HCT116 (cell line): ENCODE measurements around the gene GRID2. TPM values are rescaled to one million over a fixed set of nuclear protein-coding genes. Genes with fewer than 3 reads are reported as not detected.

Source experiments
- ATAC-seq: fragments of 200-7000 bp; cut with Tn5 transposase; 2 replicates; pipeline ENCODE4 v1.9.1; 2020; ENCODE audit warnings: mild to moderate bottlenecking, moderate library complexity
- BruUV-seq: library from RNA; stranded (reverse); fragments of 400-500 nt; replicated peaks from 2 replicates; lab custom pipeline; 2021; lab: Mats Ljungman, UMichigan
- CTCF ChIA-PET: fragments of 300-600 bp; sonication (Branson Sonifier 250); formaldehyde crosslinking; loops from one replicate; lab custom pipeline; 2021; ENCODE audit warnings: antibody characterized with exemption; lab: Charles Lee
- POLR2A ChIA-PET: fragments of 300-600, 350-600 bp; sonication (Branson Sonifier 250); formaldehyde crosslinking; loops from one replicate; lab custom pipeline; 2021; ENCODE audit warnings: antibody characterized with exemption; lab: Charles Lee
- RAD21 ChIA-PET, 2 experiments: fragments of 300-600 bp; sonication (Branson Sonifier 250); formaldehyde crosslinking; loops; one replicate each; lab custom pipeline; 2023; ENCODE audit warnings: low total read pairs in 2 of 2; ENCODE audit not compliant: uncharacterized antibody in 2 of 2, unreplicated experiment in 2 of 2, low non-redundant PET in 1 of 2; lab: Charles Lee
- DNase-seq: peaks from one replicate; pipeline ENCODE4 v3.0.0-alpha.2; 2010; ENCODE audit warnings: low read depth, low spot score
- H2AFZ ChIP-seq: fragments of 200-600 bp; shearing (Covaris generic), sonication (generic); 2 replicates; pipeline ENCODE4 v1.6.1; 2017; ENCODE audit warnings: low read depth, mixed run types, mixed read lengths, antibody characterized with exemption, low read length; ENCODE audit not compliant: poor library complexity, severe bottlenecking
- H3K27ac ChIP-seq: 2 replicates; pipeline ENCODE4 v1.5.1; 2012; ENCODE audit warnings: low read depth, low read length
- H3K27me3 ChIP-seq: fragments of 200-600 bp; sonication (generic); 2 replicates; pipeline ENCODE4 v1.6.1; 2016; ENCODE audit warnings: mixed run types, low read length, mixed read lengths; ENCODE audit not compliant: insufficient read depth
- H3K36me3 ChIP-seq, 2 experiments: fragments of 200-500 bp in 1 of 2; fragments of 200-600 bp in 1 of 2; sonication (Bioruptor generic) in 1 of 2; sonication (generic) in 1 of 2; 2 replicates each; pipeline versions ENCODE4 v1.5.1 to v1.6.1; 2014 to 2016; ENCODE audit warnings: low read length in 2 of 2, inconsistent platforms in 1 of 2, mixed read lengths in 1 of 2, mixed run types in 1 of 2; ENCODE audit not compliant: insufficient read depth in 2 of 2, control insufficient read depth in 1 of 2
- H3K4me1 ChIP-seq, 2 experiments: fragments of 200-600 bp in 1 of 2; sonication (generic) in 1 of 2; 2 replicates each; pipeline versions ENCODE4 v1.5.1 to v1.6.1; 2012 to 2017; ENCODE audit warnings: low read length in 2 of 2, inconsistent platforms in 1 of 2, mild to moderate bottlenecking in 1 of 2, mixed read lengths in 1 of 2, mixed run types in 1 of 2, moderate library complexity in 1 of 2; ENCODE audit not compliant: insufficient read depth in 2 of 2, control insufficient read depth in 1 of 2
- H3K4me2 ChIP-seq: fragments of 200-600 bp; sonication (generic); 2 replicates; pipeline ENCODE4 v1.6.1; 2017; ENCODE audit warnings: mixed run types, low read length, mixed read lengths
- H3K4me3 ChIP-seq, 2 experiments: fragments of 200-600 bp in 1 of 2; sonication (generic) in 1 of 2; replicated peaks in 1 of 2; 2 replicates each; pipeline ENCODE4 v1.5.1; 2011 to 2016; ENCODE audit warnings: low read length in 2 of 2, control low read depth in 1 of 2, low read depth in 1 of 2, mild to moderate bottlenecking in 1 of 2, mixed read lengths in 1 of 2, mixed run types in 1 of 2
- H3K79me2 ChIP-seq: fragments of 200-600 bp; sonication (generic); 2 replicates; pipeline ENCODE4 v1.6.1; 2017; ENCODE audit warnings: mild to moderate bottlenecking, mixed run types, low read length, moderate library complexity, mixed read lengths; ENCODE audit not compliant: insufficient read depth
- H3K9ac ChIP-seq: fragments of 200-600 bp; sonication (generic); 2 replicates; pipeline ENCODE4 v1.6.1; 2016; ENCODE audit warnings: low read length, mixed read lengths
- H3K9me2 ChIP-seq: fragments of 200-600 bp; sonication (generic), shearing (Covaris generic); 2 replicates; pipeline ENCODE4 v1.6.1; 2017; ENCODE audit warnings: mixed run types, mild to moderate bottlenecking, moderate library complexity; ENCODE audit not compliant: insufficient read depth
- H3K9me3 ChIP-seq, 2 experiments: fragments of 200-500 bp in 1 of 2; fragments of 200-600 bp in 1 of 2; sonication (Bioruptor generic) in 1 of 2; sonication (generic) in 1 of 2; 2 replicates each; pipeline ENCODE4 v1.6.1; 2014 to 2017; ENCODE audit warnings: low read length in 2 of 2, mixed read lengths in 2 of 2, inconsistent platforms in 1 of 2, low read depth in 1 of 2, mild to moderate bottlenecking in 1 of 2, mixed run types in 1 of 2, moderate library complexity in 1 of 2; ENCODE audit not compliant: control insufficient read depth in 1 of 2, insufficient read depth in 1 of 2
- H4K20me1 ChIP-seq: fragments of 200-600 bp; sonication (generic), shearing (Covaris generic); 2 replicates; pipeline ENCODE4 v1.6.1; 2017; ENCODE audit warnings: mixed run types, mild to moderate bottlenecking, moderate library complexity; ENCODE audit not compliant: insufficient read depth
- CEBPB ChIP-seq: IDR thresholded peaks from 2 replicates; pipeline ENCODE4 v1.6.1; 2012; ENCODE audit warnings: low read depth
- EGR1 ChIP-seq: IDR thresholded peaks from 2 replicates; pipeline ENCODE4 v1.6.1; 2012; ENCODE audit warnings: low read depth
- ELF1 ChIP-seq: IDR thresholded peaks from 2 replicates; pipeline ENCODE4 v1.6.1; 2012; ENCODE audit warnings: low read depth, borderline replicate concordance
- EZH2phosphoT487 ChIP-seq: fragments of 200-600 bp; IDR thresholded peaks from 2 replicates; pipeline ENCODE4 v1.6.1; 2018; ENCODE audit warnings: antibody characterized with exemption, borderline replicate concordance
- JUND ChIP-seq: IDR thresholded peaks from 2 replicates; pipeline ENCODE4 v1.6.1; 2012
- MAX ChIP-seq: IDR thresholded peaks from 2 replicates; pipeline ENCODE4 v1.6.1; 2012
- POLR2A ChIP-seq: IDR thresholded peaks from 2 replicates; pipeline ENCODE4 v1.7.0; 2011; ENCODE audit warnings: borderline replicate concordance; ENCODE audit not compliant: insufficient read depth, insufficient read length; ENCODE audit errors: extremely low read depth
- POLR2AphosphoS5 ChIP-seq: IDR thresholded peaks from 2 replicates; pipeline ENCODE4 v1.6.1; 2011; ENCODE audit warnings: mild to moderate bottlenecking, low read depth, low read length, moderate library complexity
- RAD21 ChIP-seq: IDR thresholded peaks from 2 replicates; pipeline ENCODE4 v1.6.1; 2012; ENCODE audit warnings: low read depth, mild to moderate bottlenecking
- SP1 ChIP-seq: IDR thresholded peaks from 2 replicates; pipeline ENCODE4 v1.6.1; 2012; ENCODE audit warnings: low read depth
- ZNF274 ChIP-seq: fragments of 200-500 bp; sonication (Bioruptor generic); IDR thresholded peaks from 2 replicates; pipeline ENCODE4 v1.6.1; 2014; ENCODE audit warnings: mild to moderate bottlenecking, low read depth, low read length, inconsistent platforms
- intact Hi-C: fragments of 100-400 bp; cut with micrococcal nuclease; formaldehyde crosslinking; loops from 2 replicates; pipeline ENCODE4 v1.10.0; 2022
- total RNA-seq: library from RNA; stranded (reverse); gene quantifications from one replicate; pipeline ENCODE4 v1.2.1, GENCODE V29; 2021; ENCODE audit not compliant: unreplicated experiment
- TF ChIP-seq, protein P1 (sequence below), 3 experiments: fragments of 200-600 bp in 1 of 3; sonication (generic) in 1 of 3; IDR thresholded peaks in 2 of 3; conservative IDR thresholded peaks in 1 of 3; 2 replicates each; pipeline ENCODE4 v1.5.1; 2012 to 2017; ENCODE audit warnings: low read depth in 2 of 3, low read length in 2 of 3, antibody characterized with exemption in 1 of 3, borderline replicate concordance in 1 of 3, control low read depth in 1 of 3, mild to moderate bottlenecking in 1 of 3, mixed read lengths in 1 of 3, mixed run types in 1 of 3, moderate library complexity in 1 of 3; ENCODE audit not compliant: insufficient read depth in 1 of 3
- TF ChIP-seq, protein P2 (sequence below): IDR thresholded peaks from 2 replicates; pipeline ENCODE4 v1.6.1; 2012; ENCODE audit warnings: low read depth

The GRID2 gene
- total RNA-seq, 1 experiment from 2014 or later, result not detected

- RAD21 ChIA-PET, result no interaction called here
- Histone ChIP-seq H2AFZ (no peak overlapping the region), H4K20me1 (no peaks in the 10 kb centered on the region), H3K27me3 (no peaks in the 10 kb centered on the region), H3K4me1 (peaks cover 0 to 9% of the 10 kb centered on the region in 2 experiments; a peak in 3 of 4 replicates), H3K9me3 (no peaks in the 10 kb centered on the region), H3K9me2 (no peaks in the 10 kb centered on the region), H3K79me2 (no peaks in the 10 kb centered on the region), H3K9ac (no peak overlapping the region), H3K4me2 (no peak overlapping the region), H3K27ac (no peak overlapping the region), H3K36me3 (no peaks in the 10 kb centered on the region), H3K4me3 (no peak overlapping the region)
- no peak for DNase-seq
- CTCF ChIA-PET, result no interaction called here
- TF ChIP-seq ZNF274 (no peak), EZH2phosphoT487 (no peak), POLR2AphosphoS5 (no peak), CEBPB (no peak), POLR2A (no peak), MAX (no peak), SP1 (no peak), ELF1 (no peak), EGR1 (no peak), RAD21 (no peak), JUND (no peak)
- TF ChIP-seq, protein P1, sequence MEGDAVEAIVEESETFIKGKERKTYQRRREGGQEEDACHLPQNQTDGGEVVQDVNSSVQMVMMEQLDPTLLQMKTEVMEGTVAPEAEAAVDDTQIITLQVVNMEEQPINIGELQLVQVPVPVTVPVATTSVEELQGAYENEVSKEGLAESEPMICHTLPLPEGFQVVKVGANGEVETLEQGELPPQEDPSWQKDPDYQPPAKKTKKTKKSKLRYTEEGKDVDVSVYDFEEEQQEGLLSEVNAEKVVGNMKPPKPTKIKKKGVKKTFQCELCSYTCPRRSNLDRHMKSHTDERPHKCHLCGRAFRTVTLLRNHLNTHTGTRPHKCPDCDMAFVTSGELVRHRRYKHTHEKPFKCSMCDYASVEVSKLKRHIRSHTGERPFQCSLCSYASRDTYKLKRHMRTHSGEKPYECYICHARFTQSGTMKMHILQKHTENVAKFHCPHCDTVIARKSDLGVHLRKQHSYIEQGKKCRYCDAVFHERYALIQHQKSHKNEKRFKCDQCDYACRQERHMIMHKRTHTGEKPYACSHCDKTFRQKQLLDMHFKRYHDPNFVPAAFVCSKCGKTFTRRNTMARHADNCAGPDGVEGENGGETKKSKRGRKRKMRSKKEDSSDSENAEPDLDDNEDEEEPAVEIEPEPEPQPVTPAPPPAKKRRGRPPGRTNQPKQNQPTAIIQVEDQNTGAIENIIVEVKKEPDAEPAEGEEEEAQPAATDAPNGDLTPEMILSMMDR (IDR thresholded peaks at IDR 0.05 in 2 of 3, conservative IDR thresholded peaks at IDR 0.05 in 1 of 3; ENCODE audit: borderline replicate concordance in 1 of 3, insufficient read depth in 1 of 3, low read depth in 2 of 3, low read length in 2 of 3), result no peak
- TF ChIP-seq, protein P2, sequence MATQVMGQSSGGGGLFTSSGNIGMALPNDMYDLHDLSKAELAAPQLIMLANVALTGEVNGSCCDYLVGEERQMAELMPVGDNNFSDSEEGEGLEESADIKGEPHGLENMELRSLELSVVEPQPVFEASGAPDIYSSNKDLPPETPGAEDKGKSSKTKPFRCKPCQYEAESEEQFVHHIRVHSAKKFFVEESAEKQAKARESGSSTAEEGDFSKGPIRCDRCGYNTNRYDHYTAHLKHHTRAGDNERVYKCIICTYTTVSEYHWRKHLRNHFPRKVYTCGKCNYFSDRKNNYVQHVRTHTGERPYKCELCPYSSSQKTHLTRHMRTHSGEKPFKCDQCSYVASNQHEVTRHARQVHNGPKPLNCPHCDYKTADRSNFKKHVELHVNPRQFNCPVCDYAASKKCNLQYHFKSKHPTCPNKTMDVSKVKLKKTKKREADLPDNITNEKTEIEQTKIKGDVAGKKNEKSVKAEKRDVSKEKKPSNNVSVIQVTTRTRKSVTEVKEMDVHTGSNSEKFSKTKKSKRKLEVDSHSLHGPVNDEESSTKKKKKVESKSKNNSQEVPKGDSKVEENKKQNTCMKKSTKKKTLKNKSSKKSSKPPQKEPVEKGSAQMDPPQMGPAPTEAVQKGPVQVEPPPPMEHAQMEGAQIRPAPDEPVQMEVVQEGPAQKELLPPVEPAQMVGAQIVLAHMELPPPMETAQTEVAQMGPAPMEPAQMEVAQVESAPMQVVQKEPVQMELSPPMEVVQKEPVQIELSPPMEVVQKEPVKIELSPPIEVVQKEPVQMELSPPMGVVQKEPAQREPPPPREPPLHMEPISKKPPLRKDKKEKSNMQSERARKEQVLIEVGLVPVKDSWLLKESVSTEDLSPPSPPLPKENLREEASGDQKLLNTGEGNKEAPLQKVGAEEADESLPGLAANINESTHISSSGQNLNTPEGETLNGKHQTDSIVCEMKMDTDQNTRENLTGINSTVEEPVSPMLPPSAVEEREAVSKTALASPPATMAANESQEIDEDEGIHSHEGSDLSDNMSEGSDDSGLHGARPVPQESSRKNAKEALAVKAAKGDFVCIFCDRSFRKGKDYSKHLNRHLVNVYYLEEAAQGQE, result no peak
- intact Hi-C loops, result no loop called here
- POLR2A ChIA-PET, result no interaction called here
- no TSS peak for BruUV-seq
- ATAC-seq, result no peak
Observed at GRCh38 chr4:93478805-93479204, 1175.0 kb downstream of the GRID2 start.
